ENCODE data around the gene TCF12.

The TCF12 gene

GRCh38 chr15:57255751-57256341 lies 337.4 kb downstream of the TCF12 start:
- TF ChIP-seq CTCF (IDR thresholded peaks at IDR 0.05; ENCODE audit: insufficient read depth, missing control alignments): no peak
- no peak for FAIRE-seq
- DNase-seq (ENCODE audit: insufficient read length, low spot score): no peak

GRCh38 chr15:57256939-57257338 lies 338.5 kb downstream of the TCF12 start:
- DNase-seq (ENCODE audit: insufficient read length, low spot score) (no peak), FAIRE-seq (no peak)
- no peak for TF ChIP-seq CTCF (IDR thresholded peaks at IDR 0.05; ENCODE audit: insufficient read depth, missing control alignments)

- no peak for DNase-seq (ENCODE audit: insufficient read length, low spot score)
- no peak for TF ChIP-seq CTCF (IDR thresholded peaks at IDR 0.05; ENCODE audit: insufficient read depth, missing control alignments)
- FAIRE-seq: no peak
These were observed 341.2 kb downstream of the TCF12 start for GRCh38 chr15:57259568-57260040.

- FAIRE-seq (no peak), DNase-seq (ENCODE audit: insufficient read length, low spot score) (no peak)
- TF ChIP-seq CTCF (IDR thresholded peaks at IDR 0.05; ENCODE audit: insufficient read depth, missing control alignments): no peak
These were observed 345.1 kb downstream of the TCF12 start for GRCh38 chr15:57263520-57263919.

GRCh38 chr15:57272771-57273357 lies 354.4 kb downstream of the TCF12 start:
- no peak for TF ChIP-seq CTCF (IDR thresholded peaks at IDR 0.05; ENCODE audit: insufficient read depth, missing control alignments)
- no peak for FAIRE-seq
- DNase-seq (ENCODE audit: insufficient read length, low spot score): no peak

- DNase-seq (ENCODE audit: insufficient read length, low spot score): no peak
- TF ChIP-seq CTCF (IDR thresholded peaks at IDR 0.05; ENCODE audit: insufficient read depth, missing control alignments): no peak
- FAIRE-seq: no peak
These were observed 355.0 kb downstream of the TCF12 start for GRCh38 chr15:57273402-57273801.

GRCh38 chr15:57278439-57278838 lies 360.0 kb downstream of the TCF12 start:
- DNase-seq (ENCODE audit: insufficient read length, low spot score) (no peak), FAIRE-seq (no peak)
- no peak for TF ChIP-seq CTCF (IDR thresholded peaks at IDR 0.05; ENCODE audit: insufficient read depth, missing control alignments)
